H9 (cell line): Measurements from ENCODE around the gene PHF21B. TPM values are rescaled to one million over a fixed set of nuclear protein-coding genes. Genes with fewer than 3 reads are reported as not detected.
A peak's percentile ranks its signal among the peaks of the same experiment; 100 is the strongest.

ENCODE experiments used
- DNase-seq: peaks from one replicate; pipeline ENCODE4 v3.0.0-alpha.2; 2017
- H2AFZ ChIP-seq: one replicate; pipeline ENCODE4 v1.6.1; 2013; ENCODE audit warnings: mild to moderate bottlenecking, low read length, control low read depth, moderate library complexity
- H2AK5ac ChIP-seq: 2 replicates; pipeline ENCODE4 v1.6.1; 2013; ENCODE audit warnings: low read length, control low read depth, mixed read lengths; ENCODE audit not compliant: insufficient read length
- H2BK120ac ChIP-seq: one replicate; pipeline ENCODE4 v1.6.1; 2013; ENCODE audit warnings: low read depth, mild to moderate bottlenecking, low read length, control low read depth, inconsistent platforms; ENCODE audit not compliant: poor library complexity, severe bottlenecking
- H2BK12ac ChIP-seq: 2 replicates; pipeline ENCODE4 v1.6.1; 2013; ENCODE audit warnings: low read length, control low read depth, mixed read lengths, low read depth; ENCODE audit not compliant: insufficient read length
- H2BK15ac ChIP-seq: 2 replicates; pipeline ENCODE4 v1.6.1; 2013; ENCODE audit warnings: low read depth, low read length, control low read depth
- H2BK20ac ChIP-seq: one replicate; pipeline ENCODE4 v1.6.1; 2013; ENCODE audit warnings: low read depth, mild to moderate bottlenecking, low read length, control low read depth, inconsistent platforms; ENCODE audit not compliant: poor library complexity, severe bottlenecking
- H2BK5ac ChIP-seq: 2 replicates; pipeline ENCODE4 v1.6.1; 2013; ENCODE audit warnings: low read length, control low read depth, mixed read lengths; ENCODE audit not compliant: insufficient read length
- H3K14ac ChIP-seq: 2 replicates; pipeline ENCODE4 v1.6.1; 2013; ENCODE audit warnings: low read length, control low read depth; ENCODE audit not compliant: insufficient read depth
- H3K18ac ChIP-seq: 2 replicates; pipeline ENCODE4 v1.6.1; 2013; ENCODE audit warnings: low read depth, mild to moderate bottlenecking, mixed read lengths, low read length, control low read depth; ENCODE audit not compliant: insufficient read length
- H3K23ac ChIP-seq: 2 replicates; pipeline ENCODE4 v1.6.1; 2013; ENCODE audit warnings: low read length, control low read depth, mixed read lengths, low read depth; ENCODE audit not compliant: insufficient read length
- H3K23me2 ChIP-seq: 2 replicates; pipeline ENCODE4 v1.6.1; 2013; ENCODE audit warnings: low read depth, mild to moderate bottlenecking, mixed read lengths, low read length, control low read depth; ENCODE audit not compliant: insufficient read length, poor library complexity, severe bottlenecking
- H3K27ac ChIP-seq: 2 replicates; pipeline ENCODE4 v1.5.1; 2013; ENCODE audit warnings: low read length, control low read depth, mixed read lengths, low read depth; ENCODE audit not compliant: insufficient read length
- H3K27me3 ChIP-seq: 2 replicates; pipeline ENCODE4 v1.6.1; 2013; ENCODE audit warnings: low read length, control low read depth, inconsistent platforms; ENCODE audit not compliant: insufficient read depth
- H3K4ac ChIP-seq: 2 replicates; pipeline ENCODE4 v1.6.1; 2013; ENCODE audit warnings: low read depth, mild to moderate bottlenecking, control low read depth, inconsistent platforms, low read length, moderate library complexity
- H3K4me1 ChIP-seq: 2 replicates; pipeline ENCODE4 v1.6.1; 2013; ENCODE audit warnings: low read length, control low read depth, inconsistent platforms; ENCODE audit not compliant: insufficient read depth
- H3K4me2 ChIP-seq: 2 replicates; pipeline ENCODE4 v1.6.1; 2013; ENCODE audit warnings: low read length, control low read depth, mixed read lengths; ENCODE audit not compliant: insufficient read length, insufficient read depth
- H3K56ac ChIP-seq: 2 replicates; pipeline ENCODE4 v1.6.1; 2013; ENCODE audit warnings: low read depth, mild to moderate bottlenecking, mixed read lengths, low read length, control low read depth; ENCODE audit not compliant: insufficient read length
- H3K79me1 ChIP-seq: 2 replicates; pipeline ENCODE4 v1.6.1; 2013; ENCODE audit warnings: low read depth, mild to moderate bottlenecking, moderate library complexity, low read length, control low read depth, inconsistent platforms; ENCODE audit not compliant: insufficient read depth, poor library complexity, severe bottlenecking
- H3K79me2 ChIP-seq: 2 replicates; pipeline ENCODE4 v1.6.1; 2013; ENCODE audit warnings: low read length, control low read depth, inconsistent platforms; ENCODE audit not compliant: insufficient read depth
- H3K9ac ChIP-seq: 2 replicates; pipeline ENCODE4 v1.6.1; 2013; ENCODE audit warnings: low read length, control low read depth, mixed read lengths; ENCODE audit not compliant: insufficient read length; ENCODE audit errors: extremely low read depth
- H3K9me3 ChIP-seq: one replicate; pipeline ENCODE4 v1.6.1; 2013; ENCODE audit warnings: low read depth, low read length, inconsistent platforms; ENCODE audit not compliant: control insufficient read depth
- H3T11ph ChIP-seq: one replicate; pipeline ENCODE4 v1.6.1; 2013; ENCODE audit warnings: mild to moderate bottlenecking, low read length, control low read depth, inconsistent platforms
- H4K20me1 ChIP-seq: one replicate; pipeline ENCODE4 v1.6.1; 2013; ENCODE audit not compliant: control insufficient read depth, insufficient read length, insufficient read depth
- H4K5ac ChIP-seq: 2 replicates; pipeline ENCODE4 v1.6.1; 2013; ENCODE audit warnings: low read depth, mild to moderate bottlenecking, mixed read lengths, low read length, control low read depth; ENCODE audit not compliant: insufficient read length
- H4K8ac ChIP-seq: replicated peaks from 2 replicates; pipeline ENCODE4 v1.6.1; 2013; ENCODE audit warnings: low read length, control low read depth, mixed read lengths, low read depth; ENCODE audit not compliant: insufficient read length
- H4K91ac ChIP-seq: 2 replicates; pipeline ENCODE4 v1.6.1; 2013; ENCODE audit warnings: low read depth, mild to moderate bottlenecking, moderate library complexity, mixed read lengths, low read length, control low read depth; ENCODE audit not compliant: insufficient read length
- H3K27ac Mint-ChIP-seq, 3 experiments: 2 replicates in 2 of 3; 3 replicates in 1 of 3; pipeline ENCODE4 v1.8.0; 2020 to 2021; ENCODE audit warnings: mixed read lengths in 3 of 3, mild to moderate bottlenecking in 1 of 3, moderate library complexity in 1 of 3
- H3K27me3 Mint-ChIP-seq: 2 replicates; pipeline ENCODE4 v1.8.0; 2021; ENCODE audit warnings: low read depth, mild to moderate bottlenecking, moderate library complexity, mixed read lengths
- H3K36me3 Mint-ChIP-seq, 3 experiments: 2 replicates in 2 of 3; 3 replicates in 1 of 3; pipeline ENCODE4 v1.8.0; 2020 to 2021; ENCODE audit warnings: low read depth in 3 of 3, mixed read lengths in 3 of 3; ENCODE audit not compliant: insufficient read depth in 1 of 3
- H3K4me1 Mint-ChIP-seq, 2 experiments: 2 replicates each; pipeline ENCODE4 v1.8.0; 2020; ENCODE audit warnings: mixed read lengths in 2 of 2
- H3K4me3 Mint-ChIP-seq, 2 experiments: 2 replicates in 1 of 2; 3 replicates in 1 of 2; pipeline ENCODE4 v1.8.0; 2020 to 2021; ENCODE audit warnings: mild to moderate bottlenecking in 2 of 2, mixed read lengths in 2 of 2, moderate library complexity in 1 of 2
- H3K9me3 Mint-ChIP-seq, 2 experiments: 2 replicates in 1 of 2; 3 replicates in 1 of 2; pipeline ENCODE4 v1.8.0; 2020; ENCODE audit warnings: mild to moderate bottlenecking in 2 of 2, mixed read lengths in 2 of 2, moderate library complexity in 1 of 2
- WGBS: extraction: QIAGEN DNeasy Blood & Tissue Kit; methylation state at CpG from one replicate; pipeline ENCODE4 v1.1.7; 2013; ENCODE audit warnings: missing lambda C conversion rate, low lambda C conversion rate, mixed read lengths; ENCODE audit not compliant: insufficient read length; ENCODE audit errors: extremely low coverage; 5-methylcytosine and 5-hydroxymethylcytosine counted together
- total RNA-seq: library from RNA; stranded (reverse); gene quantifications from 2 replicates; pipeline ENCODE4 v1.2.1, GENCODE V29; 2021
- TF ChIP-seq, protein P1 (sequence below): fragments of 200-600 bp; sonication (generic); conservative IDR thresholded peaks from 3 replicates; pipeline ENCODE4 v1.8.0; 2021; ENCODE audit warnings: antibody characterized with exemption, mild to moderate bottlenecking

The PHF21B gene
- total RNA-seq, 1 experiment from 2014 or later: 60.3 TPM

DNA sequence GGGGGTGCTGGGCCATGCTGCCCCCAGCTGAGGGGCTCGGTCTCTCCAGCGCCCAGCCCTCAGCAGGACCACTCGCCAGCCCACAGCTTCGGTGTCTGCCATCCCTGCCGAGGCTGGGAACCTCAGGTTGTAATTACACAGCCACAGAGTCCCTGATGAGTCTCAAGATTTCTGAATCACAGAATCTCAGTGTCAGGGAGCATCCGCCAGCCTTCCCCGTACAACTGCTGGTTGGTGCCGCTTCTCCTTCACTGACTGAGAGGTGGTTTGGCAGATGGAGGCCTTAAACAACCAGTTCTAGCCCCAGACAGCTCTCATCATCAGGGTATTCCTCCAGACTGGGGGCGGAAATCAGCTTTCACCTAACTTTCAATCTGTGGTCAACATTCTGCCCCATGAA, 13.7 kb downstream of the PHF21B start:
- Histone ChIP-seq H3K4me1 (peaks cover 4% of the 10 kb centered on the region; the same call in 1 of the 2 replicates), H2BK12ac (no peak overlapping the region), H3K27ac (no peak overlapping the region), H4K91ac (no peak overlapping the region), H4K8ac (no peak overlapping the region), H3K9ac (no peak overlapping the region), H3K23me2 (no peaks in the 10 kb centered on the region), H4K5ac (no peak overlapping the region), H3K4ac (no peak overlapping the region), H3K56ac (no peak overlapping the region), H4K20me1 (peaks cover 6% of the 10 kb centered on the region), H3K23ac (no peak overlapping the region), H2AFZ (no peak overlapping the region), H2BK120ac (no peak overlapping the region), H3K4me2 (no peak overlapping the region), H3K14ac (no peak overlapping the region), H2BK20ac (no peak overlapping the region), H2BK5ac (no peak overlapping the region), H3K9me3 (no peaks in the 10 kb centered on the region), H2AK5ac (no peak overlapping the region), H2BK15ac (no peak overlapping the region), H3K79me2 (peaks cover 80% of the 10 kb centered on the region; the same call in 1 of the 2 replicates), H3K18ac (no peak overlapping the region), H3K27me3 (no peaks in the 10 kb centered on the region), H3T11ph (no peak overlapping the region), H3K79me1 (peaks cover 12% of the 10 kb centered on the region)
- H3K36me3 Mint-ChIP-seq: peaks cover 22 to 70% (median 56%) of the 10 kb centered on the region in 3 experiments
- H3K27ac Mint-ChIP-seq: peak overlapping the region; percentile 29 to 66 (median 31); a peak in 3 of 7 replicates
- peaks cover 52 to 61% of the 10 kb centered on the region in 2 experiments for H3K4me1 Mint-ChIP-seq
- no peak overlapping the region for H3K4me3 Mint-ChIP-seq
- H3K9me3 Mint-ChIP-seq: no peaks in the 10 kb centered on the region; a peak in 1 of 5 replicates
- no peaks in the 10 kb centered on the region for H3K27me3 Mint-ChIP-seq
- WGBS: no CpG with 5 or more reads among the region's 9 CpGs
- TF ChIP-seq, protein P1, sequence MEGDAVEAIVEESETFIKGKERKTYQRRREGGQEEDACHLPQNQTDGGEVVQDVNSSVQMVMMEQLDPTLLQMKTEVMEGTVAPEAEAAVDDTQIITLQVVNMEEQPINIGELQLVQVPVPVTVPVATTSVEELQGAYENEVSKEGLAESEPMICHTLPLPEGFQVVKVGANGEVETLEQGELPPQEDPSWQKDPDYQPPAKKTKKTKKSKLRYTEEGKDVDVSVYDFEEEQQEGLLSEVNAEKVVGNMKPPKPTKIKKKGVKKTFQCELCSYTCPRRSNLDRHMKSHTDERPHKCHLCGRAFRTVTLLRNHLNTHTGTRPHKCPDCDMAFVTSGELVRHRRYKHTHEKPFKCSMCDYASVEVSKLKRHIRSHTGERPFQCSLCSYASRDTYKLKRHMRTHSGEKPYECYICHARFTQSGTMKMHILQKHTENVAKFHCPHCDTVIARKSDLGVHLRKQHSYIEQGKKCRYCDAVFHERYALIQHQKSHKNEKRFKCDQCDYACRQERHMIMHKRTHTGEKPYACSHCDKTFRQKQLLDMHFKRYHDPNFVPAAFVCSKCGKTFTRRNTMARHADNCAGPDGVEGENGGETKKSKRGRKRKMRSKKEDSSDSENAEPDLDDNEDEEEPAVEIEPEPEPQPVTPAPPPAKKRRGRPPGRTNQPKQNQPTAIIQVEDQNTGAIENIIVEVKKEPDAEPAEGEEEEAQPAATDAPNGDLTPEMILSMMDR: no peak
- no peak for DNase-seq
